ENCODE measurements around the gene SNRNP35. TPM values are rescaled to one million over a fixed set of nuclear protein-coding genes. Genes with fewer than 3 reads are reported as not detected.
"Not testable (repeated sequence)": the region's sequence is repeated elsewhere in the genome, so short reads cannot be mapped to it uniquely, and the experiment has no call there.

Gene SNRNP35
- total RNA-seq, 4 donors from 2014 or later = 22.6 to 40.4 (median 23.5) TPM

DNA sequence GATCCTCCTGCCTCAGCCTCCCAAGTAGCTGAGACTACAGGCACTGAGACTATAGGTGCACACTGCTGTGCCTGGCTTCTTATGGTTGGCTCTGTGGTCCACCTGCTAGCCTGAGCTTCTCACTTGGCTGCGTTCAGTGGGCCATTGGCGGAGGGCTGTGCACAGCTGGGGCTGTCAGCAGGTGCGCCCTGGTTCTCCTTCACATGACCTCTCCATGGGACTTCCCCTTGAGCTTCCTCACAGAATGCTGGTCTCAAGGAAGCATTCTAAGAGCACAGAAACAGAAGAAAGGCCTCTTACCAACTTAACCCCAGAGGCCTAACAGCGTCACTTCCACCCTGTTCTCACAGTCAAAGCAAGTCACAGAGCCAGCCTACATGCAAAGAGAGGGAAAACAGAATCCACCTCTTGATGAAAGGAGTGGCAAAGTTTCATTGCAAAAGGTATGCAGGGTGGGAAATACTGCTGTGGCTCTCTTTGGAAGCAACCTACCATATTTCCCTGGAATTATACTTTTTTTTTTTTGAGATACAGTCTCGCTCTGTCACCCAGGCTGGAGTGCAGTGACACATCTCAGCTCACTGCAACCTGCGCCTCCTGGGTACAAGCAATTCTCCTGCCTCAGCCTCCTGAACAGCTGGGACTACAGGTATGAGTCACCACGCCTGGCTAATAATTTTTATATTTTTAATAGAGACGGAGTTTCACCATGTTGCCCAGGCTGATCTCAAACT lies 30.7 kb upstream of the SNRNP35 start:
- H3K4me1 ChIP-seq = no peaks in the 10 kb centered on the region
- H3K27ac ChIP-seq = no peak overlapping the region
- ATAC-seq (no peak), DNase-seq (no peak)
- intact Hi-C loops (cut with DNase I; ENCODE audit: low total_unique reads) (no loop called here), in situ Hi-C loops (cut with MboI; ENCODE audit: low sequenced_read_pairs in 4 of 4) (no loop called here)
- H3K4me3 ChIP-seq = no peak overlapping the region
- TF ChIP-seq, protein P1, sequence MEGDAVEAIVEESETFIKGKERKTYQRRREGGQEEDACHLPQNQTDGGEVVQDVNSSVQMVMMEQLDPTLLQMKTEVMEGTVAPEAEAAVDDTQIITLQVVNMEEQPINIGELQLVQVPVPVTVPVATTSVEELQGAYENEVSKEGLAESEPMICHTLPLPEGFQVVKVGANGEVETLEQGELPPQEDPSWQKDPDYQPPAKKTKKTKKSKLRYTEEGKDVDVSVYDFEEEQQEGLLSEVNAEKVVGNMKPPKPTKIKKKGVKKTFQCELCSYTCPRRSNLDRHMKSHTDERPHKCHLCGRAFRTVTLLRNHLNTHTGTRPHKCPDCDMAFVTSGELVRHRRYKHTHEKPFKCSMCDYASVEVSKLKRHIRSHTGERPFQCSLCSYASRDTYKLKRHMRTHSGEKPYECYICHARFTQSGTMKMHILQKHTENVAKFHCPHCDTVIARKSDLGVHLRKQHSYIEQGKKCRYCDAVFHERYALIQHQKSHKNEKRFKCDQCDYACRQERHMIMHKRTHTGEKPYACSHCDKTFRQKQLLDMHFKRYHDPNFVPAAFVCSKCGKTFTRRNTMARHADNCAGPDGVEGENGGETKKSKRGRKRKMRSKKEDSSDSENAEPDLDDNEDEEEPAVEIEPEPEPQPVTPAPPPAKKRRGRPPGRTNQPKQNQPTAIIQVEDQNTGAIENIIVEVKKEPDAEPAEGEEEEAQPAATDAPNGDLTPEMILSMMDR (IDR thresholded peaks at IDR 0.05 in 4 of 5, conservative IDR thresholded peaks at IDR 0.05 in 1 of 5) = no peak
- TF ChIP-seq POLR2A (IDR thresholded peaks at IDR 0.05) = no peak
- peaks cover 0 to 20% of the 10 kb centered on the region in 2 donors for H3K36me3 ChIP-seq
- H3K9me3 ChIP-seq = no peaks in the 10 kb centered on the region
- H3K27me3 ChIP-seq = no peaks in the 10 kb centered on the region

DNA sequence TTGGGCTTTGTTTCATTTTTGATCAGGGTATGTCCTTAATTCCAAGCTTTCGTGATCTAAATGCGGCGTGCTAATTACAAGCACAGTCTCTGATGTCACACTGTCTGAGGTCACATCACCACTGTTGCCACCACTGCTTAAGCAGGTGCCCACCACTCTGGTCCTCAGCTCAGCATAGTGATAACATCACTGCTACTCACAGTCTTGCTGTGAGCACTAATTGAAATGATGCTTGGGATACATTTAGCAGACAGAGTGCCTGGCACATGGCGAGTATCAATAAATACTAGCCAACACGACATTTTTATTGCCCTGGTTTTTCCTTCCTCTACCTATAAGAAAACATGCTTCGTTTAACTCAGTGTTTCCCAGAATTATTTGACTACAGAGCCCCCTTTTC lies 29.3 kb upstream of the SNRNP35 start:
- no peak for TF ChIP-seq POLR2A (IDR thresholded peaks at IDR 0.05)
- TF ChIP-seq, protein P1 (IDR thresholded peaks at IDR 0.05 in 4 of 5, conservative IDR thresholded peaks at IDR 0.05 in 1 of 5) = no peak
- peaks cover 0 to 20% of the 10 kb centered on the region in 2 donors for H3K36me3 ChIP-seq
- intact Hi-C loops (cut with DNase I; ENCODE audit: low total_unique reads) = no loop called here
- no peak overlapping the region for H3K4me3 ChIP-seq
- H3K27ac ChIP-seq = no peak overlapping the region
- H3K27me3 ChIP-seq = no peaks in the 10 kb centered on the region
- ATAC-seq (no peak), DNase-seq (no peak)
- in situ Hi-C loops (cut with MboI; ENCODE audit: low sequenced_read_pairs in 4 of 4) = no loop called here
- no peaks in the 10 kb centered on the region for H3K4me1 ChIP-seq
- no peaks in the 10 kb centered on the region for H3K9me3 ChIP-seq

GRCh38 chr12:123429101-123429500 lies 28.8 kb upstream of the SNRNP35 start:
- H3K9me3 ChIP-seq; ATAC-seq; H3K27ac ChIP-seq; H3K4me1 ChIP-seq; intact Hi-C loops (cut with DNase I; ENCODE audit: low total_unique reads); DNase-seq; H3K4me3 ChIP-seq; H3K27me3 ChIP-seq; in situ Hi-C loops (cut with MboI; ENCODE audit: low sequenced_read_pairs in 4 of 4): not testable (repeated sequence)
- H3K36me3 ChIP-seq = peaks cover 0 to 20% of the 10 kb centered on the region in 2 donors

DNA sequence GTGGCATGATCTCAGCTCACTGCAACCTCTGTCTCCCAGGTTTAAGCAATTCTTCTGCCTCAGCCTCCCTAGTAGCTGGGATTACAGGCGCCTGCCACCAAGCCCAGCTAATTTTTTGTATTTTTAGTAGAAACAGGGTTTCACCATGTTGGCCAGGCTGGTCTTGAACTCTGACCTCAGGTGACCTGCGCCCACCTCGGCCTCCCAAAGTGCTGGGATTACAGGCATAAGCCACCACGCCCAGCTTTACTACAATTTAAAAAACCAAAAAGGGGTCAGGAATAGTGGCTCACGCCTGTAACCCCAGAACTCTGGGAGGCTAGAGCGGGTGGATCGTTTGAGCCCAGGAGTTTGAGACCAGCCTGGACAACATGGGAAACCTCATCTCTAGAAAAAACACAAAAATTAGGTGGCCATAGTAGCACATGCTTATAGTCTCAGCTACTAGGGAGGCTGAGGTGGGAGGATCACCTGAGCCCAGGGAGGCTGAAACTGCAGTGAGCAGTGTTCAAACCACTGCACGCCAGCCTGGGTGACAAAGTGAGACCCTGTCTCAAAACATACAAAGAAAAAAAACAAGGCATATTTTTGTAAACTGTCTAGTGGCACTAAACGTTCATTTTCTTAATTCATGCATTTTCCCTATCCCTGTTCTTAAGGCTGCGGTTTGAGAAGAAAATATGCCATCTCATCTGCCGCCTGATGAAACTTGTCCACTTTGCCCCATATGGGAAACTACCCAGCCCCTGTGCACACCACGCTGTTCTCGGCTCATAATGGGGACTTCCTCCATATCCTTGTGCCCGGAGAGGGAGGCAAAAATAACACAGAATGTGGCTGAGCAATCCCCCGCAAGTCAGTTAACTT lies 25.8 kb upstream of the SNRNP35 start:
- H3K9me3 ChIP-seq; intact Hi-C loops (cut with DNase I; ENCODE audit: low total_unique reads); H3K27me3 ChIP-seq; in situ Hi-C loops (cut with MboI; ENCODE audit: low sequenced_read_pairs in 4 of 4); DNase-seq; ATAC-seq: not testable (repeated sequence)
- Histone ChIP-seq H3K4me1 (peaks cover 10 to 14% of the 10 kb centered on the region in 2 donors), H3K36me3 (peaks cover 0 to 16% of the 10 kb centered on the region in 2 donors), H3K4me3 (peak overlapping the region in 2 of 4 donors; percentile 17 to 38), H3K27ac (peak overlapping the region in 1 of 4 donors; percentile 26)

- H3K9me3 ChIP-seq = no peaks in the 10 kb centered on the region
- in situ Hi-C loops (cut with MboI; ENCODE audit: low sequenced_read_pairs in 4 of 4) = no loop called here
- ATAC-seq = no peak
- peak overlapping the region in 1 of 4 donors; percentile 18 for H3K27ac ChIP-seq
- H3K4me3 ChIP-seq = no peak overlapping the region
- peaks cover 10 to 14% of the 10 kb centered on the region in 2 donors for H3K4me1 ChIP-seq
- no peaks in the 10 kb centered on the region for H3K27me3 ChIP-seq
- H3K36me3 ChIP-seq = peaks cover 0 to 8% of the 10 kb centered on the region in 2 donors
- intact Hi-C loops (cut with DNase I; ENCODE audit: low total_unique reads) = loop anchor here (1.0 kb wide), 1 partner anchor 61 kb away; no protein-coding TSS in a partner anchor
- no peak for TF ChIP-seq POLR2A (IDR thresholded peaks at IDR 0.05)
- TF ChIP-seq, protein P1 (IDR thresholded peaks at IDR 0.05 in 4 of 5, conservative IDR thresholded peaks at IDR 0.05 in 1 of 5) = no peak
- DNase-seq = no peak
Observed at GRCh38 chr12:123433615-123434014, 24.3 kb upstream of the SNRNP35 start.
